ENCODE data around the gene BPIFB2. TPM values are rescaled to one million over a fixed set of nuclear protein-coding genes. Genes with fewer than 3 reads are reported as not detected.

Gene BPIFB2
- total RNA-seq, 3 donors from 2014 or later (not counting 1 experiment from before 2014, with no cell fraction given) = not detected

DNA sequence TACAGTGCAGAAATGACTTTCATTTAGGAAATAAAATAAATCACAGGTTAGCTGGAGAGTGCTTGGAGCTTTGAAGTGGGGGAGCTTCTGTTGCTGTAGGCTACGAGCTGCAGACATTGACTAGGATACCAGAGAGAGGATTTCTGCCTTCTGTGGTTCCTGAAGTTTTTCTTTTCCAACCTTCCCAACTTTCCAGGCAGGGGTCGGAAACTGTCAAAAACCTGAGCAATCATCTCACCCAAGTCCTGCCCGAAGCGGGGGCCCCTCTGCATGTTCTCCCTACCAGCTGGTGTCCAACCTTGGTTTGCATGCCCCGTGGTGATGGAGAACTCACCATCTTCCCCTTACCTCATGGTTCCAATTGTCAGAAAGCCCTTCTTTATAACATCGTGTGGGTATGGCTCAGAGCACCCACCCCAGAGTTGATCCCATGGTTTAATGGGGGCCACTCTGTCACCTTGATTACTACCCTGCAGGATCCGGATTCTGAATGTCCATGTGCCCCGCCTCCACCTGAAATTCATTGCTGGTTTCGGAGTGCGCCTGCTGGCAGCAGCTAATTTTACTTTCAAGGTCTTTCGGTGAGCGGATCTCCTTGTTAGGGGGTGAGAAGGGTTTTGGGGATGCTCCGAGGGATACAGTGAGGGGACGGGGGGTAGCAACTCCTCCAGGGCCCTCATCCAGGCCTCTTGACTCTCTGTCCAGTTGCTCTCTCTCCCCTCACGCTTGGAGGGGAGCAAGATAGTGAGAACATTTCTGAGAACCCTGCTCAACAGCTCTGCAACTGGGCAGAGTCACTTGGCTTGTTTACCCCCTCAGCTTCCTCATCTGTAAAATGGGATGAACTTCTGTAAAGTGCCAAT lies 5.1 kb downstream of the BPIFB2 start:
- no peak overlapping the region for H3K27ac Mint-ChIP-seq
- no peak overlapping the region for H3K4me3 Mint-ChIP-seq
- ATAC-seq (no peak), DNase-seq (no peak)
- TF ChIP-seq, protein P1, sequence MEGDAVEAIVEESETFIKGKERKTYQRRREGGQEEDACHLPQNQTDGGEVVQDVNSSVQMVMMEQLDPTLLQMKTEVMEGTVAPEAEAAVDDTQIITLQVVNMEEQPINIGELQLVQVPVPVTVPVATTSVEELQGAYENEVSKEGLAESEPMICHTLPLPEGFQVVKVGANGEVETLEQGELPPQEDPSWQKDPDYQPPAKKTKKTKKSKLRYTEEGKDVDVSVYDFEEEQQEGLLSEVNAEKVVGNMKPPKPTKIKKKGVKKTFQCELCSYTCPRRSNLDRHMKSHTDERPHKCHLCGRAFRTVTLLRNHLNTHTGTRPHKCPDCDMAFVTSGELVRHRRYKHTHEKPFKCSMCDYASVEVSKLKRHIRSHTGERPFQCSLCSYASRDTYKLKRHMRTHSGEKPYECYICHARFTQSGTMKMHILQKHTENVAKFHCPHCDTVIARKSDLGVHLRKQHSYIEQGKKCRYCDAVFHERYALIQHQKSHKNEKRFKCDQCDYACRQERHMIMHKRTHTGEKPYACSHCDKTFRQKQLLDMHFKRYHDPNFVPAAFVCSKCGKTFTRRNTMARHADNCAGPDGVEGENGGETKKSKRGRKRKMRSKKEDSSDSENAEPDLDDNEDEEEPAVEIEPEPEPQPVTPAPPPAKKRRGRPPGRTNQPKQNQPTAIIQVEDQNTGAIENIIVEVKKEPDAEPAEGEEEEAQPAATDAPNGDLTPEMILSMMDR (IDR thresholded peaks at IDR 0.05) = no peak
- peaks cover 5 to 6% of the 10 kb centered on the region in 2 donors for H3K4me1 Mint-ChIP-seq
- no peaks in the 10 kb centered on the region for H3K9me3 Mint-ChIP-seq
- H3K27me3 ChIP-seq (ENCODE audit: control insufficient read depth, insufficient read depth, low read length) = no peaks in the 10 kb centered on the region
- no peak overlapping the region for H3K4me3 ChIP-seq (ENCODE audit: low read length)
- no peaks in the 10 kb centered on the region for H3K27me3 Mint-ChIP-seq (ENCODE audit: low read depth in 2 of 2)
- H3K4me1 ChIP-seq (ENCODE audit: control insufficient read depth, insufficient read depth, low read length) = no peaks in the 10 kb centered on the region
- no peak overlapping the region for H3K27ac ChIP-seq (ENCODE audit: low read length)
- H3K36me3 Mint-ChIP-seq = no peaks in the 10 kb centered on the region
- WGBS (ENCODE audit: insufficient coverage) = 90% methylated on average over 15 of the region's 15 CpGs
- H3K9me3 ChIP-seq (ENCODE audit: control insufficient read depth, insufficient read depth, low read length) = no peaks in the 10 kb centered on the region
- H3K36me3 ChIP-seq (ENCODE audit: control insufficient read depth, insufficient read depth, low read length) = no peaks in the 10 kb centered on the region
- intact Hi-C loops (cut with micrococcal nuclease) = no loop called here

- Histone ChIP-seq H3K36me3 (ENCODE audit: control insufficient read depth, insufficient read depth, low read length) (no peaks in the 10 kb centered on the region), H3K27me3 (ENCODE audit: control insufficient read depth, insufficient read depth, low read length) (no peaks in the 10 kb centered on the region), H3K4me1 (ENCODE audit: control insufficient read depth, insufficient read depth, low read length) (no peaks in the 10 kb centered on the region), H3K27ac (ENCODE audit: low read length) (no peak overlapping the region), H3K9me3 (ENCODE audit: control insufficient read depth, insufficient read depth, low read length) (no peaks in the 10 kb centered on the region), H3K4me3 (ENCODE audit: low read length) (no peak overlapping the region)
- Mint-ChIP-seq H3K4me1 (peaks cover 5 to 6% of the 10 kb centered on the region in 2 donors), H3K27ac (no peak overlapping the region), H3K27me3 (ENCODE audit: low read depth in 2 of 2) (no peaks in the 10 kb centered on the region), H3K9me3 (no peaks in the 10 kb centered on the region), H3K36me3 (no peaks in the 10 kb centered on the region), H3K4me3 (no peak overlapping the region)
- ATAC-seq = no peak
- TF ChIP-seq, protein P1 (IDR thresholded peaks at IDR 0.05) = no peak
- WGBS (ENCODE audit: insufficient coverage) = 79% methylated on average over 11 of the region's 12 CpGs
- intact Hi-C loops (cut with micrococcal nuclease) = no loop called here
- no peak for DNase-seq
Measured at GRCh38 chr20:33013701-33014326, 6.3 kb downstream of the BPIFB2 start.

GRCh38 chr20:33014336-33015113 lies 7.0 kb downstream of the BPIFB2 start:
- no peak overlapping the region for H3K4me3 Mint-ChIP-seq
- DNase-seq (no peak), ATAC-seq (peak in 1 of 3 donors; percentile 51)
- H3K36me3 Mint-ChIP-seq = no peaks in the 10 kb centered on the region
- H3K27ac Mint-ChIP-seq = no peak overlapping the region
- WGBS (ENCODE audit: insufficient coverage) = 68% methylated on average over 16 of the region's 16 CpGs
- no peak overlapping the region for H3K27ac ChIP-seq (ENCODE audit: low read length)
- H3K27me3 Mint-ChIP-seq (ENCODE audit: low read depth in 2 of 2) = no peaks in the 10 kb centered on the region
- no peaks in the 10 kb centered on the region for H3K9me3 Mint-ChIP-seq
- TF ChIP-seq, protein P1 (IDR thresholded peaks at IDR 0.05) = no peak
- H3K9me3 ChIP-seq (ENCODE audit: control insufficient read depth, insufficient read depth, low read length) = no peaks in the 10 kb centered on the region
- H3K4me3 ChIP-seq (ENCODE audit: low read length) = no peak overlapping the region
- no peaks in the 10 kb centered on the region for H3K4me1 ChIP-seq (ENCODE audit: control insufficient read depth, insufficient read depth, low read length)
- intact Hi-C loops (cut with micrococcal nuclease) = no loop called here
- H3K4me1 Mint-ChIP-seq = peaks cover 5 to 6% of the 10 kb centered on the region in 2 donors
- no peaks in the 10 kb centered on the region for H3K27me3 ChIP-seq (ENCODE audit: control insufficient read depth, insufficient read depth, low read length)
- no peaks in the 10 kb centered on the region for H3K36me3 ChIP-seq (ENCODE audit: control insufficient read depth, insufficient read depth, low read length)

Data from natural killer cell (primary cell).